Stimulated activated naive CD8-positive, alpha-beta T cell treated with anti-CD3 and anti-CD28 coated beads, Interleukin-15, Interleukin-2, amounts not matched to agents 100 ng/mL and 50 ng/mL, for 24 hours (primary cell): ENCODE measurements around the gene SMURF1.
A peak's percentile ranks its signal among the peaks of the same experiment; 100 is the strongest.

Source experiments
- H3K27ac Mint-ChIP-seq: one replicate; pipeline ENCODE4 v1.8.0; 2021; ENCODE audit warnings: mild to moderate bottlenecking, mixed read lengths
- H3K27me3 Mint-ChIP-seq: one replicate; pipeline ENCODE4 v1.8.0; 2021; ENCODE audit warnings: mixed read lengths
- H3K36me3 Mint-ChIP-seq: one replicate; pipeline ENCODE4 v1.8.0; 2021; ENCODE audit warnings: low read depth, mixed read lengths
- H3K4me1 Mint-ChIP-seq: one replicate; pipeline ENCODE4 v1.8.0; 2021; ENCODE audit warnings: low read depth, mixed read lengths
- H3K4me3 Mint-ChIP-seq: one replicate; pipeline ENCODE4 v1.8.0; 2021; ENCODE audit warnings: mild to moderate bottlenecking, mixed read lengths
- H3K9me3 Mint-ChIP-seq: one replicate; pipeline ENCODE4 v1.8.0; 2021; ENCODE audit warnings: mixed read lengths

SMURF1 gene

GRCh38 chr7:99011706-99012404 is 132.1 kb downstream of the SMURF1 start:
- peaks cover 7% of the 10 kb centered on the region for H3K4me1 Mint-ChIP-seq
- H3K27ac Mint-ChIP-seq = no peak overlapping the region
- H3K4me3 Mint-ChIP-seq = no peak overlapping the region
- no peaks in the 10 kb centered on the region for H3K27me3 Mint-ChIP-seq
- no peaks in the 10 kb centered on the region for H3K9me3 Mint-ChIP-seq
- peaks cover 71% of the 10 kb centered on the region for H3K36me3 Mint-ChIP-seq

GRCh38 chr7:99011341-99011705 is 132.6 kb downstream of the SMURF1 start:
- Mint-ChIP-seq H3K4me1 (peaks cover 2% of the 10 kb centered on the region), H3K9me3 (no peaks in the 10 kb centered on the region), H3K27me3 (no peaks in the 10 kb centered on the region), H3K36me3 (peaks cover 71% of the 10 kb centered on the region), H3K27ac (no peak overlapping the region), H3K4me3 (no peak overlapping the region)

GRCh38 chr7:99010281-99010680 is 133.6 kb downstream of the SMURF1 start:
- Mint-ChIP-seq H3K36me3 (peaks cover 71% of the 10 kb centered on the region), H3K4me1 (no peaks in the 10 kb centered on the region), H3K9me3 (no peaks in the 10 kb centered on the region), H3K27ac (no peak overlapping the region), H3K4me3 (no peak overlapping the region), H3K27me3 (no peaks in the 10 kb centered on the region)

GRCh38 chr7:99008921-99009530 is 134.9 kb downstream of the SMURF1 start:
- Mint-ChIP-seq H3K4me3 (no peak overlapping the region), H3K4me1 (no peaks in the 10 kb centered on the region), H3K27ac (no peak overlapping the region), H3K27me3 (no peaks in the 10 kb centered on the region), H3K36me3 (peaks cover 71% of the 10 kb centered on the region), H3K9me3 (no peaks in the 10 kb centered on the region)

- Mint-ChIP-seq H3K4me3 (no peak overlapping the region), H3K9me3 (no peaks in the 10 kb centered on the region), H3K27ac (no peak overlapping the region), H3K36me3 (peaks cover 72% of the 10 kb centered on the region), H3K27me3 (no peaks in the 10 kb centered on the region), H3K4me1 (no peaks in the 10 kb centered on the region)
Observed at GRCh38 chr7:99008181-99008631, 135.7 kb downstream of the SMURF1 start.

GRCh38 chr7:99006739-99007424 is 137.0 kb downstream of the SMURF1 start:
- Mint-ChIP-seq H3K4me1 (peaks cover 8% of the 10 kb centered on the region), H3K4me3 (no peak overlapping the region), H3K9me3 (no peaks in the 10 kb centered on the region), H3K27ac (peak overlapping the region; percentile 17), H3K27me3 (no peaks in the 10 kb centered on the region), H3K36me3 (peaks cover 67% of the 10 kb centered on the region)

- Mint-ChIP-seq H3K4me3 (no peak overlapping the region), H3K36me3 (peaks cover 68% of the 10 kb centered on the region), H3K9me3 (no peaks in the 10 kb centered on the region), H3K27me3 (no peaks in the 10 kb centered on the region), H3K4me1 (peaks cover 19% of the 10 kb centered on the region), H3K27ac (no peak overlapping the region)
Observed at GRCh38 chr7:99005776-99006175, 138.1 kb downstream of the SMURF1 start.

GRCh38 chr7:99004781-99005500 is 139.0 kb downstream of the SMURF1 start:
- Mint-ChIP-seq H3K4me3 (no peak overlapping the region), H3K36me3 (peaks cover 62% of the 10 kb centered on the region), H3K27me3 (no peaks in the 10 kb centered on the region), H3K27ac (peak overlapping the region; percentile 55), H3K4me1 (peaks cover 21% of the 10 kb centered on the region), H3K9me3 (no peaks in the 10 kb centered on the region)

- Mint-ChIP-seq H3K27me3 (no peaks in the 10 kb centered on the region), H3K4me3 (no peak overlapping the region), H3K27ac (no peak overlapping the region), H3K4me1 (peaks cover 21% of the 10 kb centered on the region), H3K9me3 (no peaks in the 10 kb centered on the region), H3K36me3 (peaks cover 66% of the 10 kb centered on the region)
Observed at GRCh38 chr7:99004216-99004615, 139.7 kb downstream of the SMURF1 start.

GRCh38 chr7:99003419-99003818 is 140.5 kb downstream of the SMURF1 start:
- no peak overlapping the region for H3K4me3 Mint-ChIP-seq
- no peak overlapping the region for H3K27ac Mint-ChIP-seq
- H3K9me3 Mint-ChIP-seq = no peaks in the 10 kb centered on the region
- H3K4me1 Mint-ChIP-seq = peaks cover 21% of the 10 kb centered on the region
- no peaks in the 10 kb centered on the region for H3K27me3 Mint-ChIP-seq
- peaks cover 68% of the 10 kb centered on the region for H3K36me3 Mint-ChIP-seq

- Mint-ChIP-seq H3K9me3 (no peaks in the 10 kb centered on the region), H3K27ac (peak overlapping the region; percentile 92), H3K4me1 (peaks cover 21% of the 10 kb centered on the region), H3K4me3 (no peak overlapping the region), H3K36me3 (peaks cover 68% of the 10 kb centered on the region), H3K27me3 (no peaks in the 10 kb centered on the region)
Observed at GRCh38 chr7:99002827-99003212, 141.1 kb downstream of the SMURF1 start.

GRCh38 chr7:99002148-99002826 is 141.6 kb downstream of the SMURF1 start:
- no peaks in the 10 kb centered on the region for H3K27me3 Mint-ChIP-seq
- H3K4me3 Mint-ChIP-seq = peak overlapping the region; percentile 23
- H3K9me3 Mint-ChIP-seq = no peaks in the 10 kb centered on the region
- H3K27ac Mint-ChIP-seq = peak overlapping the region; percentile 92
- peaks cover 21% of the 10 kb centered on the region for H3K4me1 Mint-ChIP-seq
- H3K36me3 Mint-ChIP-seq = peaks cover 73% of the 10 kb centered on the region

GRCh38 chr7:99001482-99002147 is 142.3 kb downstream of the SMURF1 start:
- Mint-ChIP-seq H3K27ac (peak overlapping the region; percentile 92), H3K4me1 (peaks cover 21% of the 10 kb centered on the region), H3K9me3 (no peaks in the 10 kb centered on the region), H3K36me3 (peaks cover 69% of the 10 kb centered on the region), H3K4me3 (peak overlapping the region; percentile 58), H3K27me3 (no peaks in the 10 kb centered on the region)

- peaks cover 24% of the 10 kb centered on the region for H3K4me1 Mint-ChIP-seq
- H3K27ac Mint-ChIP-seq = peak overlapping the region; percentile 92
- H3K9me3 Mint-ChIP-seq = no peaks in the 10 kb centered on the region
- peaks cover 69% of the 10 kb centered on the region for H3K36me3 Mint-ChIP-seq
- H3K4me3 Mint-ChIP-seq = peak overlapping the region; percentile 58
- no peaks in the 10 kb centered on the region for H3K27me3 Mint-ChIP-seq
Observed at GRCh38 chr7:99000904-99001465, 142.9 kb downstream of the SMURF1 start.
